GM12801 (cell line): ENCODE results near the gene KCNAB2.

Experiments
- CTCF ChIP-seq: IDR thresholded peaks from one replicate; pipeline ENCODE4 v1.5.1; 2011; ENCODE audit warnings: control low read depth; ENCODE audit not compliant: insufficient read length; ENCODE audit errors: extremely low read depth

Gene KCNAB2

GRCh38 chr1:6087377-6087772 is 41.7 kb downstream of the KCNAB2 start:
- no peak for TF ChIP-seq CTCF

GRCh38 chr1:6087958-6088357 is 42.3 kb downstream of the KCNAB2 start:
- no peak for TF ChIP-seq CTCF

GRCh38 chr1:6088956-6089355 is 43.3 kb downstream of the KCNAB2 start:
- no peak for TF ChIP-seq CTCF

GRCh38 chr1:6090288-6090687 is 44.6 kb downstream of the KCNAB2 start:
- TF ChIP-seq CTCF, result no peak

- TF ChIP-seq CTCF, result no peak
These were observed 45.5 kb downstream of the KCNAB2 start for GRCh38 chr1:6090996-6091822.

- TF ChIP-seq CTCF, result no peak
These were observed 46.1 kb downstream of the KCNAB2 start for GRCh38 chr1:6091823-6092109.

- no peak for TF ChIP-seq CTCF
These were observed 46.5 kb downstream of the KCNAB2 start for GRCh38 chr1:6092211-6092610.

- no peak for TF ChIP-seq CTCF
These were observed 47.4 kb downstream of the KCNAB2 start for GRCh38 chr1:6093071-6093470.
